ENCODE data around the gene RPS19BP1. TPM values are rescaled to one million over a fixed set of nuclear protein-coding genes. Genes with fewer than 3 reads are reported as not detected.

The RPS19BP1 gene
- total and polyA plus RNA-seq, 2 of the 8 experiments (the other 6 are each of a cell fraction or from before 2014, with no cell fraction given), result 77.9 to 97.9 TPM

DNA sequence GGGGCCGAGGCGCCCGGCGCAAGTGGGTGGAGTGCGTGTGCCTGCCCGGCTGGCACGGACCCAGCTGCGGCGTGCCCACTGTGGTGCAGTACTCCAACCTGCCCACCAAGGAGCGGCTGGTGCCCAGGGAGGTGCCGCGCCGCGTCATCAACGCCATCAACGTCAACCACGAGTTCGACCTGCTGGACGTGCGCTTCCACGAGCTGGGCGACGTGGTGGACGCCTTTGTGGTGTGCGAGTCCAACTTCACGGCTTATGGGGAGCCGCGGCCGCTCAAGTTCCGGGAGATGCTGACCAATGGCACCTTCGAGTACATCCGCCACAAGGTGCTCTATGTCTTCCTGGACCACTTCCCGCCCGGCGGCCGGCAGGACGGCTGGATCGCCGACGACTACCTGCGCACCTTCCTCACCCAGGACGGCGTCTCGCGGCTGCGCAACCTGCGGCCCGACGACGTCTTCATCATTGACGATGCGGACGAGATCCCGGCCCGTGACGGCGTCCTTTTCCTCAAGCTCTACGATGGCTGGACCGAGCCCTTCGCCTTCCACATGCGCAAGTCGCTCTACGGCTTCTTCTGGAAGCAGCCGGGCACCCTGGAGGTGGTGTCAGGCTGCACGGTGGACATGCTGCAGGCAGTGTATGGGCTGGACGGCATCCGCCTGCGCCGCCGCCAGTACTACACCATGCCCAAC lies 44.6 kb downstream of the RPS19BP1 start:
- Histone ChIP-seq H2AK5ac (ENCODE audit: low read depth, low read length) (no peak overlapping the region), H4K20me1 (replicated peaks in 1 of 2; ENCODE audit: control insufficient read depth in 1 of 2, insufficient read depth in 2 of 2, low read length in 2 of 2) (peaks cover 0 to 3% of the 10 kb centered on the region in 2 experiments), H3K79me2 (ENCODE audit: control insufficient read depth in 1 of 2, insufficient read depth in 2 of 2, low read length in 2 of 2) (no peaks in the 10 kb centered on the region), H3K4me1 (replicated peaks in 1 of 4; ENCODE audit: control insufficient read depth in 3 of 4, insufficient read depth in 4 of 4, low read length in 3 of 4) (peaks cover 0 to 6% (median 4%) of the 10 kb centered on the region in 4 experiments; a peak in 4 of 7 replicates), H3K36me3 (ENCODE audit: control insufficient read depth in 2 of 4, insufficient read depth in 4 of 4, low read length in 3 of 4) (no peaks in the 10 kb centered on the region), H3K9me3 (ENCODE audit: insufficient read depth in 2 of 2, low read depth in 1 of 2, low read length in 1 of 2) (no peaks in the 10 kb centered on the region), H3K4me2 (ENCODE audit: insufficient read depth in 1 of 2, low read depth in 2 of 2, low read length in 2 of 2) (no peak overlapping the region), H3K14ac (ENCODE audit: insufficient read length) (no peak overlapping the region), H3K79me1 (ENCODE audit: low read depth, low read length) (no peaks in the 10 kb centered on the region), H3K4ac (replicated peaks; ENCODE audit: insufficient read length, low read depth, low read length) (no peak overlapping the region), H2BK12ac (ENCODE audit: low read depth, low read length) (no peak overlapping the region), H3K9ac (replicated peaks in 1 of 4; ENCODE audit: extremely low read depth in 1 of 4, low read depth in 3 of 4, low read length in 3 of 4) (no peak overlapping the region), H2BK5ac (ENCODE audit: low read depth, low read length) (no peak overlapping the region), H2BK20ac (ENCODE audit: low read length) (no peak overlapping the region), H3K18ac (ENCODE audit: extremely low read depth, low read length) (no peak overlapping the region), H2BK120ac (replicated peaks; ENCODE audit: low read depth, low read length) (no peak overlapping the region), H3K56ac (replicated peaks; ENCODE audit: insufficient read length, low read depth, low read length) (no peak overlapping the region), H4K5ac (ENCODE audit: insufficient read length, low read depth, low read length) (no peak overlapping the region), H3K27me3 (replicated peaks in 1 of 4; ENCODE audit: control insufficient read depth in 3 of 4, extremely low read depth in 1 of 4, insufficient read depth in 3 of 4, low read length in 3 of 4) (no peaks in the 10 kb centered on the region; a peak in 1 of 7 replicates), H2AFZ (ENCODE audit: low read length) (no peak overlapping the region), H3K23ac (ENCODE audit: insufficient read length) (no peak overlapping the region), H3K27ac (ENCODE audit: low read depth, low read length) (no peak overlapping the region), H2BK15ac (ENCODE audit: low read length) (no peak overlapping the region), H4K8ac (ENCODE audit: extremely low read depth, insufficient read depth, low read length) (no peak overlapping the region; the same call in 1 of the 2 replicates), H4K91ac (replicated peaks; ENCODE audit: insufficient read length, low read length) (no peak overlapping the region), H3K23me2 (ENCODE audit: low read depth, low read length) (no peaks in the 10 kb centered on the region), H3K4me3 (ENCODE audit: extremely low read depth in 1 of 4, insufficient read depth in 2 of 4, low read depth in 3 of 4, low read length in 4 of 4) (no peak overlapping the region)
- DNase-seq (ENCODE audit: low read depth in 1 of 2, low spot score in 2 of 2) (no peak), FAIRE-seq (no peak)
- ChIA-PET CTCF (ENCODE audit: partially characterized antibody) (interaction anchor here (0.6 to 19.7 kb wide), 8 partner anchors 8 to 44 kb away, joined by 3 to 361 read pairs (median 6); partner anchors contain the start of gene RPS19BP1), POLR2A (ENCODE audit: partially characterized antibody) (interaction anchor here (0.7 to 1.6 kb wide), 5 partner anchors 16 to 176 kb away, joined by 3 to 7 read pairs (median 3); partner anchors contain the start of gene ATF4)
- TF ChIP-seq TAF7 (optimal IDR thresholded peaks at IDR 0.05; ENCODE audit: borderline replicate concordance, low read depth, low read length) (no peak), USF2 (IDR thresholded peaks at IDR 0.05; ENCODE audit: low read length) (no peak), HDAC6 (IDR thresholded peaks at IDR 0.05; ENCODE audit: low read depth, low read length) (no peak), FOSL1 (IDR thresholded peaks at IDR 0.05; ENCODE audit: insufficient read depth, low read depth, low read length) (no peak), GABPA (IDR thresholded peaks at IDR 0.05; ENCODE audit: borderline replicate concordance, insufficient read depth, low read length) (no peak), SUZ12 (IDR thresholded peaks at IDR 0.05; ENCODE audit: low read length) (no peak)
- WGBS, 2 experiments (ENCODE audit: extremely low coverage in 1 of 2, insufficient coverage in 1 of 2, insufficient read length in 1 of 2, insufficient replicate concordance in 2 of 2, low coverage in 1 of 2, low lambda C conversion rate in 2 of 2, missing lambda C conversion rate in 1 of 2), result 95% methylated on average over 55 of the region's 70 CpGs; no CpG with 5 or more reads in 1 of the 2 experiments
